Heart left ventricle (tissue), 16 donors: Measurements from ENCODE around the gene ZNF200. TPM values are rescaled to one million over a fixed set of nuclear protein-coding genes. Genes with fewer than 3 reads are reported as not detected.

Source experiments
- ATAC-seq, 4 donors: fragments of 200-7000 bp; cut with Tn5 transposase; one replicate each; pipeline ENCODE4 v1.9.1; 2020 to 2022; ENCODE audit warnings: moderate library complexity in 4 of 4, mild to moderate bottlenecking in 3 of 4, moderate number of reproducible peaks in 1 of 4
- DNase-seq, 5 donors: peaks; one replicate each; pipeline ENCODE4 v3.0.0-alpha.2; 2020
- H3K27ac ChIP-seq, 12 donors: fragments of 200-600 bp; sonication (generic) in 4 of 12; one replicate each; pipeline versions ENCODE4 v1.5.0 to v1.8.0; 2016 to 2022; ENCODE audit warnings: mild to moderate bottlenecking in 2 of 12
- H3K27me3 ChIP-seq, 9 donors: fragments of 200-600 bp; sonication (generic) in 2 of 9; one replicate each; pipeline versions ENCODE4 v1.5.1 to v1.8.0; 2016 to 2022; ENCODE audit warnings: mild to moderate bottlenecking in 3 of 9
- H3K36me3 ChIP-seq, 9 donors: fragments of 200-600 bp; sonication (generic) in 2 of 9; one replicate each; pipeline versions ENCODE4 v1.5.0 to v1.8.0; 2018 to 2022; ENCODE audit warnings: mild to moderate bottlenecking in 2 of 9
- H3K4me1 ChIP-seq, 12 donors: fragments of 200-600 bp; sonication (generic) in 4 of 12; one replicate each; pipeline versions ENCODE4 v1.5.0 to v1.8.0; 2016 to 2022; ENCODE audit warnings: mild to moderate bottlenecking in 3 of 12
- H3K4me3 ChIP-seq, 12 donors: fragments of 200-600 bp; sonication (generic) in 4 of 12; one replicate each; pipeline versions ENCODE4 v1.5.0 to v1.8.0; 2017 to 2022; ENCODE audit warnings: mild to moderate bottlenecking in 9 of 12, moderate library complexity in 4 of 12
- H3K9me3 ChIP-seq, 12 donors: fragments of 200-600 bp; sonication (generic) in 4 of 12; one replicate each; pipeline versions ENCODE4 v1.5.0 to v1.8.0; 2016 to 2022; ENCODE audit warnings: mild to moderate bottlenecking in 1 of 12
- CTCF ChIP-seq, 12 donors: fragments of 200-600 bp; sonication (generic) in 4 of 12; IDR thresholded peaks; one replicate each; pipeline versions ENCODE4 v1.5.0 to v1.8.0; 2018 to 2022; ENCODE audit warnings: antibody characterized with exemption in 12 of 12, mild to moderate bottlenecking in 5 of 12
- POLR2A ChIP-seq, 2 donors: fragments of 450-650 bp; IDR thresholded peaks; one replicate each; pipeline ENCODE4 v1.6.1; 2017; ENCODE audit warnings: antibody characterized with exemption in 2 of 2, mild to moderate bottlenecking in 2 of 2, moderate library complexity in 2 of 2
- WGBS, 4 donors: extraction: QIAGEN DNeasy Blood & Tissue Kit in 2 of 4; methylation state at CpG; one replicate each; pipeline versions ENCODE4 v1.1.5 to v1.1.7; 2013 to 2018; 5-methylcytosine and 5-hydroxymethylcytosine counted together
- intact Hi-C, 10 donors: fragments of 100-400 bp; cut with DNase I; formaldehyde crosslinking; loops; one replicate each; pipeline versions ENCODE4 v1.11.1 to v1.14.2; 2022
- polyA plus RNA-seq, 2 donors: library from polyadenylated mRNA; stranded (reverse); fragments of 200-250 nt; gene quantifications; one replicate each; pipeline ENCODE4 v1.2.3, GENCODE V29; 2013
- total RNA-seq, 9 donors: library from RNA; depleted of rRNA in 2 of 9; stranded (reverse); fragments of >200 nt in 2 of 9; fragmentation: NEBNext Ultra II Directional in 3 of 9; extraction: Animal tissue kit (Norgen Biotek cat#: 25700) in 3 of 9; gene quantifications; one replicate each; pipeline versions ENCODE4 v1.1.0 to v1.2.4, GENCODE V29; 2016 to 2023
- donor health status: ischemic (EF 13 %, LVEDD 7.1; RV severe dilation, severe dysfunction).
- donor health status: healthy with polysubstance abuse.
- donor health status: DM: no; HTN: yes; CAD: no.
- donor health status: DM: no; HTN: no; CAD: no.
- donor health status: ischemic (EF 25% LVEDD 6.9; RV normal size, moderate dysfunction).
- donor health status: ischemic (EF 25% LVEDD 5.7; RV mildly dilated, moderate dysfunction).
- donor health status: healthy.
- donor health status: DM: yes; HTN: yes; CAD: no.
- donor health status: ischemic (EF 35%, LVEDD 5.7; RV mildly dilated, moderate dysfunction).
- donor health status: nonischemic (EF 11% LVEDD 7.7; RV severe dilation, severe dysfunction).
- donor health status: DM: yes; HTN: yes; CAD: no.
- donor health status: PGD.
- donor health status: ischemic (EF 29% LVEDD 5.4; RV normal size, mild dysfunction).
- donor health status: nonischemic (EF 23%, LVEDD 6.1; RV moderate dilation, normal function).

ZNF200 gene
- total and polyA plus RNA-seq, 11 donors = 2.7 to 8.7 (median 5.5) TPM

GRCh38 chr16:3175157-3176093, 59.5 kb downstream of the ZNF200 start:
- Histone ChIP-seq H3K36me3 (no peaks in the 10 kb centered on the region), H3K4me3 (no peak overlapping the region), H3K4me1 (peaks cover 0 to 36% (median 13%) of the 10 kb centered on the region in 12 donors), H3K27ac (no peak overlapping the region), H3K9me3 (no peaks in the 10 kb centered on the region), H3K27me3 (peaks cover 54 to 100% (median 95%) of the 10 kb centered on the region in 9 donors)
- ATAC-seq (no peak), DNase-seq (no peak)
- TF ChIP-seq CTCF (IDR thresholded peaks at IDR 0.05) = no peak
- no peak for TF ChIP-seq POLR2A (IDR thresholded peaks at IDR 0.05)
- WGBS, 4 donors = 12 to 17% (median 14%) methylated on average over 20 to 39 of the region's 39 CpGs
- intact Hi-C loops = no loop called here

GRCh38 chr16:3174618-3175148, 60.3 kb downstream of the ZNF200 start:
- ATAC-seq (no peak), DNase-seq (peak in 1 of 5 donors; percentile 14)
- no peak overlapping the region for H3K27ac ChIP-seq
- TF ChIP-seq POLR2A (IDR thresholded peaks at IDR 0.05) (no peak), CTCF (IDR thresholded peaks at IDR 0.05) (no peak)
- WGBS, 4 donors = 17 to 23% (median 22%) methylated on average over 28 of the region's 28 CpGs
- H3K36me3 ChIP-seq = no peaks in the 10 kb centered on the region
- intact Hi-C loops = no loop called here
- no peak overlapping the region for H3K4me3 ChIP-seq
- no peaks in the 10 kb centered on the region for H3K9me3 ChIP-seq
- H3K4me1 ChIP-seq = peaks cover 0 to 41% (median 15%) of the 10 kb centered on the region in 12 donors
- peaks cover 59 to 100% (median 95%) of the 10 kb centered on the region in 9 donors for H3K27me3 ChIP-seq

DNA sequence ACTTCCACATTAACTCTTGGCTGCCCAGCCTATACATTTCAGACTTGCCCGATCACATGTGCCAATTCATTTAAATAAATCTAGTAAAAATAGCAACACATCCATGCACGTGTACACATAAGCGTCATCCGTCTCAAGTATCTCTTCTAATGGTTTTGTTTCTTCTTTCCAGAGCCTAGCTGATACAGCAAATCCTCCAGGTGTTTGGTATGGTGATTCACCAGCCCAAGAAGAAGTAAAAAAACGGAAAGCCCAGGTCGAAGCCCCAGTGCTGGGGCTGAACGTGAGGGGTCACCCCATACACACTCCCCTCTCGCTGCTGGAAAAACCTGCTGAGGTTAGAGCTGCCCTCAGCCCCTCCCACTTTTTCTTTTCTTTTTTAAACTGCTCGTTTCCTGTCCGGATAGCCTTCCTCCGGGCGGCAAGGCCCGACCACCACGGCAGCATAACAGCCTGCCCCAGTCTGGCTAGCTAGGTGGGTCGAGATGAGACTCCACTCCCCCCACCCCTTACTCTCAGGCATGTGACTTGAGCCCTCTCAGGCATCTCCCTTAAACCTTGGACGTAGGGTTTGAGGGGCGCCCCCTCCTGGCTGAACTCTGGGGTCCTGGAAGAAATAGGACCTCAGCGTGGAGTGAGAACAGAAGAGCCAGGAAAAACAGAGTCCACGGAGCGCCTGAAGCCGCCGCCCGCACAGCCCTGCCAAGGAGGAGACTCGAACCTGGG, 60.9 kb downstream of the ZNF200 start:
- WGBS, 4 donors = 7% methylated on average over 24 of the region's 24 CpGs
- TF ChIP-seq POLR2A (IDR thresholded peaks at IDR 0.05) (no peak), CTCF (IDR thresholded peaks at IDR 0.05) (no peak)
- H3K4me1 ChIP-seq = peaks cover 0 to 41% (median 15%) of the 10 kb centered on the region in 12 donors
- no peaks in the 10 kb centered on the region for H3K9me3 ChIP-seq
- DNase-seq (peak in 1 of 5 donors; percentile 37), ATAC-seq (no peak)
- intact Hi-C loops = no loop called here
- H3K36me3 ChIP-seq = no peaks in the 10 kb centered on the region
- peaks cover 57 to 100% (median 94%) of the 10 kb centered on the region in 9 donors for H3K27me3 ChIP-seq
- H3K27ac ChIP-seq = no peak overlapping the region
- H3K4me3 ChIP-seq = no peak overlapping the region

Other genes starting within 250 kb of the ZNF200 start
- gene CLDN9, start 222.2 kb downstream of the ZNF200 start, total RNA-seq = 1 to 10 TPM in 2 of 9 donors, under 1 TPM in 7; 0.13 to 2.0 (median 0.75) TPM
- gene CLDN9, start 222.2 kb downstream of the ZNF200 start, polyA plus RNA-seq = 1 to 10 TPM in 1 of 2 donors, under 1 TPM in 1; 0.62 to 1.7 TPM
- not detected for gene CLDN6, start 217.0 kb downstream of the ZNF200 start, total RNA-seq
- under 1 TPM in 1 of 2 donors, not detected in 1; 0.04 TPM for gene CLDN6, start 217.0 kb downstream of the ZNF200 start, polyA plus RNA-seq
- gene TNFRSF12A, start 214.8 kb downstream of the ZNF200 start, total RNA-seq = 100 to 1,000 TPM in 3 of 9 donors, 10 to 100 TPM in 6; 27.8 to 289 (median 92.4) TPM
- 100 to 1,000 TPM; 260 to 824 TPM for gene TNFRSF12A, start 214.8 kb downstream of the ZNF200 start, polyA plus RNA-seq
- gene HCFC1R1, start 211.2 kb downstream of the ZNF200 start, total RNA-seq = 10 to 100 TPM; 32.8 to 66.7 (median 50.5) TPM
- gene HCFC1R1, start 211.2 kb downstream of the ZNF200 start, polyA plus RNA-seq = 100 to 1,000 TPM in 1 of 2 donors, 10 to 100 TPM in 1; 54.6 to 189 TPM
- 10 to 100 TPM in 4 of 9 donors, 1 to 10 TPM in 5; 6.9 to 14.0 (median 9.4) TPM for gene THOC6, start 211.1 kb downstream of the ZNF200 start, total RNA-seq
- gene THOC6, start 211.1 kb downstream of the ZNF200 start, polyA plus RNA-seq = 10 to 100 TPM; 15.4 to 23.0 TPM
- gene BICDL2, start 198.2 kb downstream of the ZNF200 start, total RNA-seq = not detected
- under 1 TPM in 1 of 2 donors, not detected in 1; 0.07 TPM for gene BICDL2, start 198.2 kb downstream of the ZNF200 start, polyA plus RNA-seq
- 1 to 10 TPM in 3 of 9 donors, under 1 TPM in 6; 0.32 to 3.0 (median 0.90) TPM for gene MMP25, start 188.6 kb downstream of the ZNF200 start, total RNA-seq
- gene MMP25, start 188.6 kb downstream of the ZNF200 start, polyA plus RNA-seq = 1 to 10 TPM in 1 of 2 donors, under 1 TPM in 1; 0.97 to 1.3 TPM
- 100 to 1,000 TPM in 1 of 9 donors, 10 to 100 TPM in 8; 20.6 to 241 (median 48.9) TPM for gene IL32, start 169.5 kb downstream of the ZNF200 start, total RNA-seq
- 10 to 100 TPM; 60.2 to 63.4 TPM for gene IL32, start 169.5 kb downstream of the ZNF200 start, polyA plus RNA-seq
- not detected for gene ZSCAN10, start 135.9 kb downstream of the ZNF200 start, total RNA-seq
- gene ZSCAN10, start 135.9 kb downstream of the ZNF200 start, polyA plus RNA-seq = not detected
- gene ZNF205, start 122.6 kb downstream of the ZNF200 start, total RNA-seq = 10 to 100 TPM in 2 of 9 donors, 1 to 10 TPM in 7; 7.4 to 19.8 (median 8.1) TPM
- gene ZNF205, start 122.6 kb downstream of the ZNF200 start, polyA plus RNA-seq = 10 to 100 TPM; 13.9 to 17.0 TPM
- gene ZNF213, start 100.1 kb downstream of the ZNF200 start, total RNA-seq = 10 to 100 TPM in 2 of 9 donors, 1 to 10 TPM in 7; 6.7 to 14.3 (median 8.2) TPM
- gene ZNF213, start 100.1 kb downstream of the ZNF200 start, polyA plus RNA-seq = 10 to 100 TPM in 1 of 2 donors, 1 to 10 TPM in 1; 8.7 to 14.2 TPM
- not detected for gene OR1F1, start 47.0 kb downstream of the ZNF200 start, total RNA-seq
- not detected for gene OR1F1, start 47.0 kb downstream of the ZNF200 start, polyA plus RNA-seq
- gene MEFV, start 21.5 kb upstream of the ZNF200 start, total RNA-seq = 1 to 10 TPM in 4 of 9 donors, under 1 TPM in 5; 0.39 to 4.3 (median 0.91) TPM
- under 1 TPM; 0.23 to 0.33 TPM for gene MEFV, start 21.5 kb upstream of the ZNF200 start, polyA plus RNA-seq
- 10 to 100 TPM in 4 of 9 donors, 1 to 10 TPM in 5; 6.4 to 18.7 (median 9.6) TPM for gene ZNF263, start 48.3 kb upstream of the ZNF200 start, total RNA-seq
- gene ZNF263, start 48.3 kb upstream of the ZNF200 start, polyA plus RNA-seq = 10 to 100 TPM in 1 of 2 donors, 1 to 10 TPM in 1; 5.3 to 16.6 TPM
- 10 to 100 TPM in 1 of 9 donors, 1 to 10 TPM in 8; 4.6 to 10.4 (median 8.2) TPM for gene TIGD7, start 70.3 kb upstream of the ZNF200 start, total RNA-seq
- 1 to 10 TPM; 2.9 to 7.4 TPM for gene TIGD7, start 70.3 kb upstream of the ZNF200 start, polyA plus RNA-seq
- gene ZNF75A, start 70.3 kb upstream of the ZNF200 start, total RNA-seq = 10 to 100 TPM; 13.3 to 27.3 (median 18.1) TPM
- gene ZNF75A, start 70.3 kb upstream of the ZNF200 start, polyA plus RNA-seq = 10 to 100 TPM; 12.3 to 22.0 TPM
- under 1 TPM in 1 of 9 donors, not detected in 8; 0.36 TPM for gene OR2C1, start 120.7 kb upstream of the ZNF200 start, total RNA-seq
- not detected for gene OR2C1, start 120.7 kb upstream of the ZNF200 start, polyA plus RNA-seq
- gene ZSCAN32, start 165.8 kb upstream of the ZNF200 start, total RNA-seq = 1 to 10 TPM; 5.4 to 9.5 (median 7.5) TPM
- 1 to 10 TPM; 5.3 to 9.1 TPM for gene ZSCAN32, start 165.8 kb upstream of the ZNF200 start, polyA plus RNA-seq
- 10 to 100 TPM in 5 of 9 donors, 1 to 10 TPM in 4; 8.4 to 21.0 (median 10.6) TPM for gene ZNF174, start 166.1 kb upstream of the ZNF200 start, total RNA-seq
- 1 to 10 TPM; 7.9 to 8.1 TPM for gene ZNF174, start 166.1 kb upstream of the ZNF200 start, polyA plus RNA-seq
- 1 to 10 TPM; 1.5 to 3.3 (median 1.8) TPM for gene ZNF597, start 208.3 kb upstream of the ZNF200 start, total RNA-seq
- 1 to 10 TPM in 1 of 2 donors, under 1 TPM in 1; 0.65 to 1.4 TPM for gene ZNF597, start 208.3 kb upstream of the ZNF200 start, polyA plus RNA-seq
- 10 to 100 TPM; 30.3 to 61.9 (median 37.0) TPM for gene NAA60, start 208.5 kb upstream of the ZNF200 start, total RNA-seq
- gene NAA60, start 208.5 kb upstream of the ZNF200 start, polyA plus RNA-seq = 10 to 100 TPM; 38.6 to 39.1 TPM